NB4 (cell line): ENCODE data around the gene DSG4.

Experiments used
- TF ChIP-seq, protein P1 (sequence below): IDR thresholded peaks from one replicate; pipeline ENCODE4 v1.5.1; 2012; ENCODE audit warnings: low read depth, low read length
- TF ChIP-seq, protein P2 (sequence below): IDR thresholded peaks from 2 replicates; pipeline ENCODE4 v1.6.1; 2011; ENCODE audit warnings: low read depth, low read length

DNA sequence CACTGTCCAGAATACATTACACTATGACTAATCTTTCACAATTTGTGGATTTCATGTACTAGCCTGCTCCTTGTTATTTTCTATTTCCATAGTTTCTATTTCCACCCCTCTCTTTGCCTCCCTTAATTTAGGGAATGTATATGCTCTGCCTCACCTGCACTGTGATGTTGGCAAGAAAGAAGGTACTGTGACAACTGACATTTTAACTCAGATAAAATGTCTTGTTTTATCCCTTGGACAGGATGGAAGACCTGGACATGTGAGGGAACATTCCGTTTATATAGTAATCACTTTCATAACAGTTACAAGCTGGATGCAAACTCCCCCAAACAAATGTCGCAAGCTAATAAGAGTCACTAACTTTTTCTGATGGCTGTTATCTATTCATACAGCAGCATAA is 49.4 kb downstream of the DSG4 start:
- TF ChIP-seq, protein P1, sequence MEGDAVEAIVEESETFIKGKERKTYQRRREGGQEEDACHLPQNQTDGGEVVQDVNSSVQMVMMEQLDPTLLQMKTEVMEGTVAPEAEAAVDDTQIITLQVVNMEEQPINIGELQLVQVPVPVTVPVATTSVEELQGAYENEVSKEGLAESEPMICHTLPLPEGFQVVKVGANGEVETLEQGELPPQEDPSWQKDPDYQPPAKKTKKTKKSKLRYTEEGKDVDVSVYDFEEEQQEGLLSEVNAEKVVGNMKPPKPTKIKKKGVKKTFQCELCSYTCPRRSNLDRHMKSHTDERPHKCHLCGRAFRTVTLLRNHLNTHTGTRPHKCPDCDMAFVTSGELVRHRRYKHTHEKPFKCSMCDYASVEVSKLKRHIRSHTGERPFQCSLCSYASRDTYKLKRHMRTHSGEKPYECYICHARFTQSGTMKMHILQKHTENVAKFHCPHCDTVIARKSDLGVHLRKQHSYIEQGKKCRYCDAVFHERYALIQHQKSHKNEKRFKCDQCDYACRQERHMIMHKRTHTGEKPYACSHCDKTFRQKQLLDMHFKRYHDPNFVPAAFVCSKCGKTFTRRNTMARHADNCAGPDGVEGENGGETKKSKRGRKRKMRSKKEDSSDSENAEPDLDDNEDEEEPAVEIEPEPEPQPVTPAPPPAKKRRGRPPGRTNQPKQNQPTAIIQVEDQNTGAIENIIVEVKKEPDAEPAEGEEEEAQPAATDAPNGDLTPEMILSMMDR: no peak
- TF ChIP-seq, protein P2, sequence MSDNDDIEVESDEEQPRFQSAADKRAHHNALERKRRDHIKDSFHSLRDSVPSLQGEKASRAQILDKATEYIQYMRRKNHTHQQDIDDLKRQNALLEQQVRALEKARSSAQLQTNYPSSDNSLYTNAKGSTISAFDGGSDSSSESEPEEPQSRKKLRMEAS: no peak
